SIG-M5 treated with dmso at 0.1 percent for 504 hours (cell line): ENCODE measurements around the gene NME1.

Source experiments
- DNase-seq: peaks from one replicate; lab custom pipeline; 2025; ENCODE audit not compliant: unreplicated experiment; lab: John Stamatoyannopoulos, UW

Gene NME1

GRCh38 chr17:51189162-51189561, 35.8 kb downstream of the NME1 start:
- DNase-seq: no peak

DNA sequence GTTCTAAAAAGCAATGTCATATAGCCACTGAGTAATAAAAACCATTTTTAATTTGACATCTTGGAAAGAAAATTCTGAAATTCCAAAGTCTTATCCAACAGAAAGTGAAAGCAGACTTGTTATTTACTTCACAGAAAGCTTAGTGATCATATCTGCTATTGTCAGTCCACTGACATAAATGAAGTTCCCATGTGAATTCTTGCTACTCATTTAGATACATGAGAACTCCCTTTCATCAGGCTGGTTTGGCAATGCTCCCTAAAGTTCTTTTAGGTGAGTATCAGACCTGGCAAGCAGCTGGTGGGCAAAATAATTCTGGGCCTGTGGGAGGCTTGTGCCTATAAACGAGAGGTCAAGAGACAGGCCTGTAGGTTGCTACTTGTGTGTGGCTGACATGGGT, 36.3 kb downstream of the NME1 start:
- no peak for DNase-seq

DNA sequence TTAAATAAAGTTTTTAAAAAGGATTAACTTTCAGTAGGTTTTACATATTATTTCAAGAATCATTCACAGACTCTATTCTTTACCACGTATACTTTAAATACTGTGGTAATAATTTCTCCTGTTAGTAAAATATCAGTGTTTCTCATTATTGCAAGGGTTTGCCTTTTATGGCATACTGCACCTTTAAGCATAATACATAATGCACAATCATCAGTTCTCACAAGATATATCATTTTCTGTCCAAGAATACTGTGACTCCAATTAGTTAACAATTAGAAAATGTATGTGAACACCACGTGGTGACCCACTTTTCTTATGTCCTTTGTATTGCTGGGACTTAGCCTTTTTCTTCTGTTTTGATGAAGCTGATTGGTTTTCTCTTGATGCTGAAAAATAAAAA, 38.5 kb downstream of the NME1 start:
- no peak for DNase-seq

- no peak for DNase-seq
Observed at GRCh38 chr17:51197754-51198153, 44.4 kb downstream of the NME1 start.

DNA sequence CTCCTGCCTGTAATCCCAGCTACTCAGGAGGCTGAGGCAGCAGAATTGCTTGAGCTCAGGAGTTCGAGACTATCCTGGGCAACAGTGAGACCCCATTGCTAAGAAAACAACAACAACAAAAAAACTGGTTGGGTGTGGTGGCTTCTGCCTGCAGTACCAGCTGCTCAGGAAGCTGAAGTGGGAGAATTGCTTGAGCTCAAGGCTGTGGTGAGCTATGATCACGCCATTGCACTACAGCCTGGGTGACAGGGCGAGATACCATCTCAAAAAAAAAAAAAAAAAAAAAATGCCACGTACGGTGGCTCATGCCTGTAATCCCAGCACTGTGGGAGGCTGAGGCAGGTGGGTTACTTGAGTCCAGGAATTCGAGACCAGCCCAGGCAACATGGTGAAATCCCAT, 46.9 kb downstream of the NME1 start:
- no peak for DNase-seq

- no peak for DNase-seq
Observed at GRCh38 chr17:51200846-51201245, 47.5 kb downstream of the NME1 start.

- DNase-seq: no peak
Observed at GRCh38 chr17:51203838-51204237, 50.5 kb downstream of the NME1 start.
